Transverse colon (tissue), 4 donors: ENCODE measurements around the gene PTPDC1. TPM values are rescaled to one million over a fixed set of nuclear protein-coding genes. Genes with fewer than 3 reads are reported as not detected.
"Not testable (repeated sequence)": the region's sequence is repeated elsewhere in the genome, so short reads cannot be mapped to it uniquely, and the experiment has no call there.

ENCODE experiments used
- DNase-seq: peaks from one replicate; pipeline ENCODE4 v3.0.0-alpha.2; 2019
- H3K27ac ChIP-seq, 4 donors: fragments of 200-600 bp; sonication (generic); 2 replicates each; pipeline ENCODE4 v1.5.1; 2016 to 2018; ENCODE audit warnings: inconsistent platforms in 4 of 4
- H3K27me3 ChIP-seq: fragments of 200-600 bp; sonication (generic); 2 replicates; pipeline ENCODE4 v1.5.1; 2017; ENCODE audit warnings: inconsistent platforms
- H3K36me3 ChIP-seq, 4 donors: fragments of 200-600 bp; sonication (generic); 2 replicates each; pipeline ENCODE4 v1.5.1; 2017 to 2019; ENCODE audit warnings: inconsistent platforms in 4 of 4
- H3K4me1 ChIP-seq, 4 donors: fragments of 200-600 bp; sonication (generic); 2 replicates each; pipeline ENCODE4 v1.5.1; 2017 to 2020; ENCODE audit warnings: inconsistent platforms in 4 of 4
- H3K4me3 ChIP-seq, 4 donors: fragments of 200-600 bp; sonication (generic); 1 replicate in 1 of 4; 2 replicates in 3 of 4; pipeline versions ENCODE4 v1.5.1 to v1.6.1; 2017 to 2019; ENCODE audit warnings: inconsistent platforms in 4 of 4
- H3K9me3 ChIP-seq, 2 donors: fragments of 200-600 bp; sonication (generic); 2 replicates each; pipeline ENCODE4 v1.5.1; 2017 to 2019; ENCODE audit warnings: inconsistent platforms in 2 of 2
- EP300 ChIP-seq: sonication (generic); formaldehyde crosslinking; IDR thresholded peaks from one replicate; pipeline ENCODE4 v1.6.1; 2017; ENCODE audit warnings: antibody characterized with exemption, low read depth
- POLR2A ChIP-seq: fragments of 450-650 bp; IDR thresholded peaks from one replicate; pipeline ENCODE4 v1.6.1; 2016; ENCODE audit warnings: antibody characterized with exemption, mild to moderate bottlenecking, moderate library complexity
- POLR2AphosphoS5 ChIP-seq, 3 donors: sonication (generic); formaldehyde crosslinking; IDR thresholded peaks; one replicate each; pipeline ENCODE4 v1.6.1; 2016; ENCODE audit warnings: antibody characterized with exemption in 3 of 3
- WGBS, 2 donors: methylation state at CpG; one replicate each; pipeline ENCODE4 v1.1.5; 2018; ENCODE audit warnings: low coverage in 1 of 2; 5-methylcytosine and 5-hydroxymethylcytosine counted together
- in situ Hi-C, 4 donors: fragments of 200-750 bp; cut with MboI; loops; one replicate each; pipeline versions ENCODE4 v1.15.0 to v1.15.1; 2017; ENCODE audit warnings: low sequenced_read_pairs in 3 of 4, low pct_ligation_motif_present in 1 of 4, low pct_unique_long_range_greater_than_20kb in 1 of 4
- intact Hi-C: fragments of 100-400 bp; cut with DNase I; formaldehyde crosslinking; loops from one replicate; pipeline ENCODE4 v1.15.1; 2023; ENCODE audit warnings: low total_unique reads
- total RNA-seq, 4 donors: library from RNA; depleted of rRNA; stranded (reverse); fragments of >200 nt; gene quantifications; one replicate each; pipeline ENCODE4 v1.1.0, GENCODE V29; 2016
- TF ChIP-seq, protein P1 (sequence below), 5 experiments: fragments of 200-600 bp in 3 of 5; fragments of 450-650 bp in 2 of 5; sonication (generic) in 3 of 5; IDR thresholded peaks; 1 replicate in 2 of 5; 2 replicates in 3 of 5; pipeline ENCODE4 v1.5.1; 2016 to 2017; ENCODE audit warnings: antibody characterized with exemption in 5 of 5, inconsistent platforms in 3 of 5, mild to moderate bottlenecking in 2 of 5, moderate library complexity in 1 of 5

PTPDC1 gene
- total RNA-seq, 4 donors from 2014 or later = 11.2 to 25.1 (median 16.0) TPM

DNA sequence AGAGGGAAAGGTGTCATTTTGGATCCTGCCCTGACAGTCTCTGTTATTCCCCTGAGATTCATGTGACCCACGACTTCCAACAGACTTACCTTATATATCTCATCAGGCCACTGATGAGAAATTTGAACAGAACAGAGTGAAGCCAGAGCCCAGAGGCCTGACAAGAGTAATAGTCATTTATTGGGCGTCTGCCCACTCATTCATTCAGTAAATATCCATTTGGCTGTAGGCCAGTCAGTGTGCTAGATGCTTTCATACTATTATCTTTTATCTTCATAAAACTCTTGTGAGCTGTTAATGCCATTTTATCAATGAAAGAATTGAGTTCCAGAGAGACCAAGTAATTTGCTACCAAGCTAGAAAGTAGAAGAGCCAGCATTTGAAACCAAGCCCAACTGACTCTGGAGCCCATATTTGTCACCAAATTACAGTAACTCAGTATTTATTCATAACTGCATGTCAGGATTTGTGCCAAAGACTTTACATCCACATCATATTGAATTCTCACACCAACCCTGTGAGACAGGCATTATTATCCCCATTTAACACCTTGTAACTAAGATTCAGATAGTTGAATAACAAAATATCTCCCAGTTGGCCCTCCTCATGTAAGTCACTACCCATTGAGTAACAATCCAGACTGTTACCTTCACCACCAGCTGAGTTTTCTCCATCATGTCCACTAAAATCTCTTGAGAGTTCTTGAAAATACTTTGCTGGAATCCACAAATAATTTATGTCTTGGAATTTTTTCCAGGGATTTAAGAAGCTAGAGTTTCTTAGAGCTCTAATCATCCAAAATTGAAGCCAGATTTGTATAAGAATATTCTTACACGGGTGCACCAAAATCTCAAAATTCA is 2.5 kb downstream of the PTPDC1 start:
- 62 to 67% methylated on average over 1 to 3 of the region's 3 CpGs for WGBS, 2 donors
- Histone ChIP-seq H3K27me3 (no peaks in the 10 kb centered on the region), H3K27ac (peak overlapping the region in 1 of 4 donors; percentile 9), H3K4me1 (peaks cover 0 to 8% (median 4%) of the 10 kb centered on the region in 4 donors), H3K9me3 (no peaks in the 10 kb centered on the region), H3K4me3 (no peak overlapping the region), H3K36me3 (no peaks in the 10 kb centered on the region)
- intact Hi-C loops (no loop called here), in situ Hi-C loops (no loop called here)
- no peak for DNase-seq
- TF ChIP-seq, protein P1, sequence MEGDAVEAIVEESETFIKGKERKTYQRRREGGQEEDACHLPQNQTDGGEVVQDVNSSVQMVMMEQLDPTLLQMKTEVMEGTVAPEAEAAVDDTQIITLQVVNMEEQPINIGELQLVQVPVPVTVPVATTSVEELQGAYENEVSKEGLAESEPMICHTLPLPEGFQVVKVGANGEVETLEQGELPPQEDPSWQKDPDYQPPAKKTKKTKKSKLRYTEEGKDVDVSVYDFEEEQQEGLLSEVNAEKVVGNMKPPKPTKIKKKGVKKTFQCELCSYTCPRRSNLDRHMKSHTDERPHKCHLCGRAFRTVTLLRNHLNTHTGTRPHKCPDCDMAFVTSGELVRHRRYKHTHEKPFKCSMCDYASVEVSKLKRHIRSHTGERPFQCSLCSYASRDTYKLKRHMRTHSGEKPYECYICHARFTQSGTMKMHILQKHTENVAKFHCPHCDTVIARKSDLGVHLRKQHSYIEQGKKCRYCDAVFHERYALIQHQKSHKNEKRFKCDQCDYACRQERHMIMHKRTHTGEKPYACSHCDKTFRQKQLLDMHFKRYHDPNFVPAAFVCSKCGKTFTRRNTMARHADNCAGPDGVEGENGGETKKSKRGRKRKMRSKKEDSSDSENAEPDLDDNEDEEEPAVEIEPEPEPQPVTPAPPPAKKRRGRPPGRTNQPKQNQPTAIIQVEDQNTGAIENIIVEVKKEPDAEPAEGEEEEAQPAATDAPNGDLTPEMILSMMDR (IDR thresholded peaks at IDR 0.05) = no peak
- no peak for TF ChIP-seq EP300
- no peak for TF ChIP-seq POLR2AphosphoS5 (IDR thresholded peaks at IDR 0.05)
- no peak for TF ChIP-seq POLR2A

GRCh38 chr9:94094219-94095145 is 10.2 kb downstream of the PTPDC1 start:
- in situ Hi-C loops, H3K4me1 ChIP-seq: not testable (repeated sequence)
- WGBS, 2 donors = 79 to 88% methylated on average over 2 to 30 of the region's 33 CpGs

DNA sequence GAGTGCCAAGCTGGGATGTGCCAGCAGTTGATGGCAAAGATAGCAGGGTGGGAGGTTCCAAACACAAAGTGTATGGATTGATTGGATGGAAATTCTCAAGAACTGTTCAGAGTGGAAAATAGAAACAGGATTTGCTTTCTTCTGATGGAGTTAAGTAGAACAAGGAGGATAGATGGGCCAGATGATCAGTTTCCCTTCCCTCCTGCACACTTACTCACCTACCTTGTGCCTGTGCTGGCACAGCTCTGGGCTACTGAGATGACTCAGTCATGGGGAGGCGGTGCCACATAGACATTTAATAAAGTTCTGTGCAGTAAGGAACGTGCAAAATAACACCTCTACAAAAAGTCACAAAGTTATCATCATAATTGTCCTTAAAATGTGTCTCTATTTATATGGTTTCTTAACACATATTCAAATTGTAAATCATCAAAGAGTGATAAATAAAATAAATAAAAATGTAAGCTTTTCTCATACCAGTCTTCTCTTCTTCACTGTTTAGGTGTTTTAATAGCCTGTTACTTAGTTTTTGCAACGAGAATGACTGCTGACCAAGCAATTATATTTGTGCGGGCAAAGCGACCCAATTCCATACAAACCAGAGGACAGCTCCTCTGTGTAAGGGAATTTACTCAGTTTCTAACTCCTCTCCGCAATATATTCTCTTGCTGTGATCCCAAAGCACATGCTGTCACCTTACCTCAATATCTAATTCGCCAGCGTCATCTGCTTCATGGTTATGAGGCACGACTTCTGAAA is 12.7 kb downstream of the PTPDC1 start:
- intact Hi-C loops = no loop called here
- Histone ChIP-seq H3K27ac (peak overlapping the region in 1 of 4 donors; percentile 7), H3K36me3 (no peaks in the 10 kb centered on the region), H3K27me3 (no peaks in the 10 kb centered on the region), H3K4me3 (no peak overlapping the region), H3K4me1 (no peaks in the 10 kb centered on the region), H3K9me3 (no peaks in the 10 kb centered on the region)
- WGBS, 2 donors = 94 to 95% methylated on average over 7 to 9 of the region's 9 CpGs
- TF ChIP-seq POLR2AphosphoS5 (IDR thresholded peaks at IDR 0.05) (no peak), POLR2A (no peak), EP300 (no peak)
- TF ChIP-seq, protein P1 (IDR thresholded peaks at IDR 0.05) = no peak
- in situ Hi-C loops = no loop called here
- DNase-seq = no peak

More at GRCh38 chr9:94094219-94095145, 10.2 kb downstream of the PTPDC1 start:
- H3K36me3 ChIP-seq, H3K27me3 ChIP-seq, H3K9me3 ChIP-seq, DNase-seq, H3K27ac ChIP-seq, intact Hi-C loops: not testable (repeated sequence)
- H3K4me3 ChIP-seq = peak overlapping the region in 1 of 4 donors; percentile 26

- Histone ChIP-seq H3K4me1 (no peaks in the 10 kb centered on the region), H3K36me3 (no peaks in the 10 kb centered on the region), H3K27ac (peak overlapping the region in 1 of 4 donors; percentile 7), H3K9me3 (no peaks in the 10 kb centered on the region), H3K4me3 (no peak overlapping the region), H3K27me3 (no peaks in the 10 kb centered on the region)
- WGBS, 2 donors = 90% methylated on average over 6 of the region's 6 CpGs; no CpG with 5 or more reads in 1 of the 2 donors
- no peak for DNase-seq
- intact Hi-C loops = no loop called here
- in situ Hi-C loops = no loop called here
- no peak for TF ChIP-seq EP300
- TF ChIP-seq POLR2AphosphoS5 (IDR thresholded peaks at IDR 0.05) = peak in 1 of 3 donors; percentile 14
- TF ChIP-seq, protein P1 (IDR thresholded peaks at IDR 0.05) = no peak
- no peak for TF ChIP-seq POLR2A
These were observed 13.6 kb downstream of the PTPDC1 start for GRCh38 chr9:94097788-94098414.
